Peyer's patch (tissue), 4 donors: ENCODE results near the gene FTCDNL1. TPM values are rescaled to one million over a fixed set of nuclear protein-coding genes. Genes with fewer than 3 reads are reported as not detected.

Experiments
- DNase-seq, 3 donors: peaks; one replicate each; pipeline ENCODE4 v3.0.0-alpha.2; 2017 to 2019
- H3K27ac ChIP-seq, 4 donors: fragments of 200-600 bp; sonication (generic); one replicate each; pipeline ENCODE4 v1.5.1; 2016 to 2019
- H3K27me3 ChIP-seq, 2 donors: fragments of 200-600 bp; sonication (generic); one replicate each; pipeline ENCODE4 v1.5.1; 2019
- H3K36me3 ChIP-seq, 3 donors: fragments of 200-600 bp; sonication (generic); one replicate each; pipeline ENCODE4 v1.5.1; 2016 to 2019
- H3K4me1 ChIP-seq, 4 donors: fragments of 200-600 bp; sonication (generic); one replicate each; pipeline ENCODE4 v1.5.1; 2016 to 2019
- H3K4me3 ChIP-seq, 4 donors: fragments of 200-600 bp; sonication (generic); 1 replicate in 3 of 4; 2 replicates in 1 of 4; pipeline ENCODE4 v1.5.1; 2016 to 2019; ENCODE audit warnings: mild to moderate bottlenecking in 1 of 4
- H3K9me3 ChIP-seq, 4 donors: fragments of 200-600 bp; sonication (generic); one replicate each; pipeline ENCODE4 v1.5.1; 2016 to 2019; ENCODE audit warnings: mild to moderate bottlenecking in 1 of 4
- POLR2A ChIP-seq, 2 donors: fragments of 450-650 bp; IDR thresholded peaks; one replicate each; pipeline ENCODE4 v1.5.1; 2017; ENCODE audit warnings: antibody characterized with exemption in 2 of 2, mild to moderate bottlenecking in 2 of 2, moderate library complexity in 2 of 2
- total RNA-seq, 4 donors: library from RNA; depleted of rRNA; stranded (reverse); fragments of >200 nt; gene quantifications; one replicate each; pipeline ENCODE4 v1.1.0, GENCODE V29; 2016
- TF ChIP-seq, protein P1 (sequence below), 6 experiments: fragments of 450-650 bp in 4 of 6; fragments of 200-600 bp in 2 of 6; sonication (generic) in 1 of 6; IDR thresholded peaks; one replicate each; pipeline ENCODE4 v1.5.1; 2017 to 2019; ENCODE audit warnings: antibody characterized with exemption in 6 of 6, mild to moderate bottlenecking in 3 of 6, moderate library complexity in 1 of 6

FTCDNL1 gene
- total RNA-seq, 4 donors from 2014 or later: 1.4 to 1.9 (median 1.7) TPM; not detected in 1

DNA sequence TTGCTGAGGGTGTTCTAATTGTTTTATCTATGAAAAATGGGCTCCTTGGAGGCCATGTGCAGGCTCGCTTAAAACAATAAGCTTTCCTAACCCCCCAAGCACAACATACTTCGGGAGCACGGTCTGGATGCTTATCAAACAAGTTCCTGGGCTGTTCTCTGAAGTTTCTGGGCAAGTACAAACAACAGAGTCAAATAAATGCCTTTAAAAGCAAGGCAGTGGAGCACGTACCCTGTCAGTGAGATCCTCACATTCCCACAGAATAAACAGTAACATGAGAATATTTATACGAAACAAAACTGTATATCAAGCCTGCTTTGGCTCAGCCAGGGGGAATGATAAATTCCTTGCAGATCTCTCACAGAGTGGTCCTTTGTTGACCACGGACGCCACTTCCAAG is 44.8 kb downstream of the FTCDNL1 start:
- H3K27ac ChIP-seq: no peak overlapping the region
- H3K4me1 ChIP-seq: no peaks in the 10 kb centered on the region
- TF ChIP-seq, protein P1, sequence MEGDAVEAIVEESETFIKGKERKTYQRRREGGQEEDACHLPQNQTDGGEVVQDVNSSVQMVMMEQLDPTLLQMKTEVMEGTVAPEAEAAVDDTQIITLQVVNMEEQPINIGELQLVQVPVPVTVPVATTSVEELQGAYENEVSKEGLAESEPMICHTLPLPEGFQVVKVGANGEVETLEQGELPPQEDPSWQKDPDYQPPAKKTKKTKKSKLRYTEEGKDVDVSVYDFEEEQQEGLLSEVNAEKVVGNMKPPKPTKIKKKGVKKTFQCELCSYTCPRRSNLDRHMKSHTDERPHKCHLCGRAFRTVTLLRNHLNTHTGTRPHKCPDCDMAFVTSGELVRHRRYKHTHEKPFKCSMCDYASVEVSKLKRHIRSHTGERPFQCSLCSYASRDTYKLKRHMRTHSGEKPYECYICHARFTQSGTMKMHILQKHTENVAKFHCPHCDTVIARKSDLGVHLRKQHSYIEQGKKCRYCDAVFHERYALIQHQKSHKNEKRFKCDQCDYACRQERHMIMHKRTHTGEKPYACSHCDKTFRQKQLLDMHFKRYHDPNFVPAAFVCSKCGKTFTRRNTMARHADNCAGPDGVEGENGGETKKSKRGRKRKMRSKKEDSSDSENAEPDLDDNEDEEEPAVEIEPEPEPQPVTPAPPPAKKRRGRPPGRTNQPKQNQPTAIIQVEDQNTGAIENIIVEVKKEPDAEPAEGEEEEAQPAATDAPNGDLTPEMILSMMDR (IDR thresholded peaks at IDR 0.05): no peak
- no peak for TF ChIP-seq POLR2A (IDR thresholded peaks at IDR 0.05)
- DNase-seq: no peak
- no peaks in the 10 kb centered on the region for H3K9me3 ChIP-seq
- H3K4me3 ChIP-seq: no peak overlapping the region
- H3K27me3 ChIP-seq: no peaks in the 10 kb centered on the region
- H3K36me3 ChIP-seq: no peaks in the 10 kb centered on the region

DNA sequence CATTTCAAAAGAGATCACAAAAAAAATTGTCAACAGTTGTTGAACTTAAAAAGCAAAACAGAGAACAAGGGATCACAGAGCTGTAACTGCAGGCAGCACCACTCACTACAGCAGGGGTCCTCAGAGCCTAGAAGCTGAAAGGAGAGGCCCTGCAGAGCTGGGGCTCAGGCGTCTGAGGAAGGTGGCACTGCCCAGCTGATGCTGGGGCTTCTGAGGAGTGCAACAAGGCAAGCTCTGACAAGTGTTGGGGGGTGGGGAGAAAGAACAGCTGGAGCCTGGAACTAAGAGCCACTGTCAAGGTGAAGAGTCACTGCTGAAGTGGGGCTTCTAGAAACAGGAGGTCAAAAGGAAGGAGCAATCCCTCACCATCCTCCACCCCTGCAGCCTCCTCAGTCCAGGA is 46.2 kb downstream of the FTCDNL1 start:
- TF ChIP-seq POLR2A (IDR thresholded peaks at IDR 0.05): no peak
- TF ChIP-seq, protein P1 (IDR thresholded peaks at IDR 0.05): no peak
- H3K27me3 ChIP-seq: no peaks in the 10 kb centered on the region
- no peaks in the 10 kb centered on the region for H3K4me1 ChIP-seq
- H3K36me3 ChIP-seq: no peaks in the 10 kb centered on the region
- H3K4me3 ChIP-seq: no peak overlapping the region
- H3K27ac ChIP-seq: no peak overlapping the region
- no peaks in the 10 kb centered on the region for H3K9me3 ChIP-seq
- no peak for DNase-seq

DNA sequence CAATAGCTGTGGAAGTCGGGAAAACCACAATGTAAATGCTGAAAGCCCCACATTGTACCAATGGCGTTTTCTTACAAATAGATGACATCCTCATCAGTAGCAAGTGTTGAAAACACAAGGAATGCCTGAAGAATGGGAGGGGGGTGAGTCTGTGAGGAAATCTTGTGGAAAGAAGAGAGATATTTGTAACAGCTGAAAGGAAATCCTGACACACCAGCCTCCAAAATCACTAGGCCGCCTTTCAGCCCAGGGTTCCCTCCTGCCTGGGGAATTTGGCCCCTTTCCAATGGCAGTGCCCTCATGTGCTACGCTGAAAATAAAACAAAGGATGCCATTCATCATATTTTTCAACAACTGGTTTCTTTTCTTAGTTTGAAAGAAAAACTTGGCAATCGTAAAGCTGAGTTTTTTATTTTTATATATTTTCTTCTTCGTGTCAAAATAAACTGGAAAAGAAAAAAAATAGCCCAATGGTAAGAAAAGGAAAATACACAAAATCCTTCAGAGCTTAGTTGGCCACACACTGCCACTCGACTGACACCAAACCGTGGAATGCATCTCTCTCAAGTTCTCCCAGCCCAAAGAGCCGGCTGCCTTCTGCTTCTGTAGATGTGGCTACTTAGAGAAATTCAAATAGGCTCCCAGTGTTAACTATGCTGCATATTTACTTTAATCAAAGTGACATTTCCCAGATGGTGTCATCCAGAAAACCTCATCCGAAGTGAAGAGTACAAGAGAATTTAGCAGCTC is 52.0 kb downstream of the FTCDNL1 start:
- H3K36me3 ChIP-seq: no peaks in the 10 kb centered on the region
- TF ChIP-seq POLR2A (IDR thresholded peaks at IDR 0.05): no peak
- TF ChIP-seq, protein P1 (IDR thresholded peaks at IDR 0.05): no peak
- H3K4me3 ChIP-seq: no peak overlapping the region
- no peak for DNase-seq
- no peaks in the 10 kb centered on the region for H3K9me3 ChIP-seq
- H3K27ac ChIP-seq: no peak overlapping the region
- H3K27me3 ChIP-seq: no peaks in the 10 kb centered on the region
- no peaks in the 10 kb centered on the region for H3K4me1 ChIP-seq

DNA sequence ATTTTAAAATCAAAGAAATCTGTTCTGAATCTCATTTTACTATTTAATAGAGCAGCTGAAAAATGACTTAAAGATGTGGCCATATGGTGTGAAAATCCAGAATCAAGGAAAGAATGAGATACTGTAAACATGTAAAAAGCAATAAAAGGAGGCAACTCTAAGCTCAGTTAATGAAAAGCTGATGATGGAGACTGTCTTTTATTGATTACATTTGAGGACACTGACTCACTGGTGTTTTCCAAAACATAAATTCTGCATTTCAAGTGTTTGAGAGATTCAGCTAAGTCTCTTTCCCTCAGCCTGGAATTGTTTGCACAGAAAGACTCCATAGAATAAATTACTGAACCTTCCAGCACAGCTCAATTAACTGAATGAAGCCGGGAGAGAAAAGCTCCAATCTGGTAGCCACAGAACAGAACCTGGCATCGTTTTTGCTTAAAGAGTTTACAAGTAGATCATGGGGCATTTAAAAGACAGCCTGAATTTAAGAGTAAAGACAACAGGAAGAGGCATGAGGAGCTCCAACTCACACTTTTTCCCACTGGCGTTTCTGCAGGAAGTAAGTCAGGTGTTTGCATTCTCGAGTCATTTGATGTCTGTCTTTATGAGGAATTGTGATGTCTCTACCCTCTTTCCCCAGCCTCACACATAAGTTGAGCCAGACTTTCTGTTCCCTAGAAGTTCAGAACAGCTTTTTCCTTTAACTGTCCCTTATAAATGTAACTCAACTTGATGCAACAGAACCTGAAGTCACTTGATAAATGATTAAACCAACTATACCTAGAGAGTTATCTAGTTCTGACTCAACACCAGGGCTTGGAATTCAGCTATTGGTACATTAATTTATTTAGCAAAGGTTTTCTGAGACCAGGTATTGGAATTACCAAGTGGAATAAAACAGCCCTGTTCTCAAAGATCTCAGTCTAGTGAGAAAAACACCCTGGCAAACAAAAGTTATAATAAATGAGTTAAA is 53.3 kb downstream of the FTCDNL1 start:
- no peak overlapping the region for H3K4me3 ChIP-seq
- TF ChIP-seq, protein P1 (IDR thresholded peaks at IDR 0.05): no peak
- TF ChIP-seq POLR2A (IDR thresholded peaks at IDR 0.05): no peak
- no peaks in the 10 kb centered on the region for H3K4me1 ChIP-seq
- H3K9me3 ChIP-seq: no peaks in the 10 kb centered on the region
- no peak overlapping the region for H3K27ac ChIP-seq
- no peaks in the 10 kb centered on the region for H3K36me3 ChIP-seq
- H3K27me3 ChIP-seq: no peaks in the 10 kb centered on the region
- no peak for DNase-seq

DNA sequence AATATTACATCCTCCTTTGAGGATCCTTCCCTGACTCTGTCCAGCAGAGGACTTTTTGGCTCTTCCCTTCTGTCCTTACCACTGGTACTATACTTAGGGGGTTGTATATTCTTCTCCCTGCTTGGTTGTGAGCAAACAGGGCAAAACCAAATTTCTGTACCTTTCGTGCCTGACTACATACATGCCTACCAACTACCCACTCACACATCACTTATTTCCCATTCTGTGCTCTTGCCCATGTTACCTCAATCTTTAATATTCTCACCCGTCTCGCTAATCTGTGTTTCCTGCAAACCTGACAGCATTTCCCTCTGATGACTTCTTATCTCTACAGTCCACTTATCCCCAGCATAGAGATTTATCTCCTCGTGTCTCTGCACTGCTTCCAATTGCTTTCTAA is 58.6 kb downstream of the FTCDNL1 start:
- TF ChIP-seq, protein P1 (IDR thresholded peaks at IDR 0.05): no peak
- no peak for TF ChIP-seq POLR2A (IDR thresholded peaks at IDR 0.05)
- H3K36me3 ChIP-seq: no peaks in the 10 kb centered on the region
- no peak for DNase-seq
- H3K9me3 ChIP-seq: no peaks in the 10 kb centered on the region
- no peaks in the 10 kb centered on the region for H3K4me1 ChIP-seq
- H3K27ac ChIP-seq: no peak overlapping the region
- H3K27me3 ChIP-seq: no peaks in the 10 kb centered on the region
- H3K4me3 ChIP-seq: no peak overlapping the region
